Measurements from ENCODE around the gene TRIM2.

DNA sequence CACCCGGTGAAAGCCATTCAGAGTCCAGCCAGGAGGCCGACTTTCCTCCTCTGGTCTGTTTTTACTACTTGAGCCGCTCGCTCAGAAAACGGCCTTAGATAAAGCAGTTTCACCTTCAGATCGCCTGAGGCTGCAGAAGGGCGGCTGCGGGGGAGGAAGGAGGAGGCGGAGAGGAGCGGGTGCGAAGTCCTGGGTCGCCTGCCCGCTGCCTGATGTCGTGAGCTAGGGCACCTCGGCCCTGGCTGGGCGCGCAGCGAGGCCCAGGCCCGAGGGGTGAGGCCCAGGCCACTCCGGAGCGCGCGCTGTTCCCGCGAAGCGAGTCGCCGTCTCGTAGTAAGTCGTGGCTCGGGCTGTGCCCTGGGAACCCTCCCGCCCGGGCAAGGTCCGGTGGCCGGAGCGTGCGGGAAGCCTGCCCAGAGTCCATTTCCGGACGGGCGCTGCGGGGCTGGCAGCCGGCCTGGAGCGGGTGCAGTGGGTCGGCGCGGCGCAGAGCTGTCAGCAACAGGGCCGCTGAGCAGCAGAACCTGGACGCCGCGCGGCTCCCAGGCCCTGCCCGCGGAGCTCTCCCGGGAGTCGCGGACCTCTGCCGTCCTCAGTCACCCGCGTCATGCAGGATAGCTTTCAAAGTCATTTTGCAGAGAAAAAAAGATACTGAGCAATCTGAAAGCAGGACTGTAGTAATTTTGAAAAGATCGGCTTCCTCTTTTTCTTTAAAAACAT is 18.6 kb downstream of the TRIM2 start:
- no peak for TF ChIP-seq POLR2AphosphoS5 (IDR thresholded peaks at IDR 0.05; ENCODE audit: low read depth, low read length)
- TF ChIP-seq, protein P1, sequence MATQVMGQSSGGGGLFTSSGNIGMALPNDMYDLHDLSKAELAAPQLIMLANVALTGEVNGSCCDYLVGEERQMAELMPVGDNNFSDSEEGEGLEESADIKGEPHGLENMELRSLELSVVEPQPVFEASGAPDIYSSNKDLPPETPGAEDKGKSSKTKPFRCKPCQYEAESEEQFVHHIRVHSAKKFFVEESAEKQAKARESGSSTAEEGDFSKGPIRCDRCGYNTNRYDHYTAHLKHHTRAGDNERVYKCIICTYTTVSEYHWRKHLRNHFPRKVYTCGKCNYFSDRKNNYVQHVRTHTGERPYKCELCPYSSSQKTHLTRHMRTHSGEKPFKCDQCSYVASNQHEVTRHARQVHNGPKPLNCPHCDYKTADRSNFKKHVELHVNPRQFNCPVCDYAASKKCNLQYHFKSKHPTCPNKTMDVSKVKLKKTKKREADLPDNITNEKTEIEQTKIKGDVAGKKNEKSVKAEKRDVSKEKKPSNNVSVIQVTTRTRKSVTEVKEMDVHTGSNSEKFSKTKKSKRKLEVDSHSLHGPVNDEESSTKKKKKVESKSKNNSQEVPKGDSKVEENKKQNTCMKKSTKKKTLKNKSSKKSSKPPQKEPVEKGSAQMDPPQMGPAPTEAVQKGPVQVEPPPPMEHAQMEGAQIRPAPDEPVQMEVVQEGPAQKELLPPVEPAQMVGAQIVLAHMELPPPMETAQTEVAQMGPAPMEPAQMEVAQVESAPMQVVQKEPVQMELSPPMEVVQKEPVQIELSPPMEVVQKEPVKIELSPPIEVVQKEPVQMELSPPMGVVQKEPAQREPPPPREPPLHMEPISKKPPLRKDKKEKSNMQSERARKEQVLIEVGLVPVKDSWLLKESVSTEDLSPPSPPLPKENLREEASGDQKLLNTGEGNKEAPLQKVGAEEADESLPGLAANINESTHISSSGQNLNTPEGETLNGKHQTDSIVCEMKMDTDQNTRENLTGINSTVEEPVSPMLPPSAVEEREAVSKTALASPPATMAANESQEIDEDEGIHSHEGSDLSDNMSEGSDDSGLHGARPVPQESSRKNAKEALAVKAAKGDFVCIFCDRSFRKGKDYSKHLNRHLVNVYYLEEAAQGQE (IDR thresholded peaks at IDR 0.05; ENCODE audit: insufficient read depth in 1 of 2, low read depth in 2 of 2, low read length in 2 of 2): no peak
